ENCODE results near the gene CSNK1A1. TPM values are rescaled to one million over a fixed set of nuclear protein-coding genes. Genes with fewer than 3 reads are reported as not detected.

CSNK1A1 gene
- total and polyA plus RNA-seq, 2 of the 4 experiments (the other 2 are of a cell fraction) = 140 to 419 TPM

DNA sequence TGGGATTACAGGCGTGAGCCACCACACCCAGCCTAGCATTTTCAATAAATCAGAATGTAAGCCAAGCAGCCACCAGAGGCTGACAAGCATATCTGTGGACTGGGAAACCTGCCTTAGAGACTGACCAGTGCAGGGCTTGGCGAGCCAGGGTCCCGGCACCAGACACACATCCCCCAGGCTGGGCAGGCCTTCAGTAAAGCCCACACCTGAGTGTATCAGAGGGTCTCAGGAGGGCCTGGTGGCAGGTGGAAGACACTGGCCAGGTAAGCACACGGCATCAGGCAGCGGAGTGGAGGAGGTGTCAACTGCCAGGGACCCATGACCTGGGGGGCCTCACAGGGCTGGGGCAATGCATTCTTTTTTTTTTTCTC lies 93.9 kb downstream of the CSNK1A1 start:
- no peak overlapping the region for H3K27ac ChIP-seq (ENCODE audit: insufficient read depth, low read length)

More for the DNA sequence above, 93.9 kb downstream of the CSNK1A1 start:
- Histone ChIP-seq H3K27me3 (ENCODE audit: control insufficient read depth, insufficient read depth, low read length) (no peaks in the 10 kb centered on the region), H2AK5ac (ENCODE audit: low read depth, low read length) (0 out of 2 replicates have a peak overlapping the region, but pooled peaks have one; percentile 32), H2BK20ac (ENCODE audit: low read depth, low read length) (no peak overlapping the region), H3K9ac (ENCODE audit: low read depth, low read length) (no peak overlapping the region), H3K4ac (ENCODE audit: low read depth, low read length) (peak overlapping the region; percentile 46), H2BK5ac (ENCODE audit: low read depth, low read length, poor library complexity, severe bottlenecking) (peak overlapping the region; percentile 15), H4K91ac (ENCODE audit: insufficient read depth, low read depth, low read length) (no peak overlapping the region), H3K18ac (ENCODE audit: low read depth, low read length) (no peak overlapping the region), H4K8ac (ENCODE audit: low read depth in 2 of 2, low read length in 2 of 2) (peak overlapping the region in 1 of 2 experiments; percentile 55; a peak in 2 of 4 replicates), H3K23ac (ENCODE audit: low read depth, low read length) (no peak overlapping the region), H3K9me3 (ENCODE audit: control insufficient read depth, insufficient read depth, low read length) (no peaks in the 10 kb centered on the region), H3K14ac (replicated peaks; ENCODE audit: low read depth, low read length) (no peak overlapping the region), H3K9me1 (ENCODE audit: insufficient read depth, low read length) (peaks cover 24% of the 10 kb centered on the region), H4K5ac (ENCODE audit: low read depth, low read length) (0 out of 2 replicates have a peak overlapping the region, but pooled peaks have one; percentile 5), H3K4me3 (ENCODE audit: insufficient read depth, low read depth, low read length) (no peak overlapping the region), H2BK120ac (ENCODE audit: low read depth, low read length) (peak overlapping the region; percentile 88; the same call in 1 of the 2 replicates), H3K36me3 (ENCODE audit: control insufficient read depth, insufficient read depth, low read length) (no peaks in the 10 kb centered on the region), H3K56ac (ENCODE audit: extremely low read depth, insufficient read depth, low read length) (no peak overlapping the region), H3K4me2 (ENCODE audit: low read depth, low read length) (no peak overlapping the region), H2AFZ (replicated peaks; ENCODE audit: low read length, poor library complexity) (no peak overlapping the region), H3K79me1 (ENCODE audit: low read depth in 1 of 2, low read length in 2 of 2) (peaks cover 0 to 14% of the 10 kb centered on the region in 2 experiments; a peak in 2 of 4 replicates), H3K4me1 (ENCODE audit: control insufficient read depth, insufficient read depth, low read length) (peaks cover 24% of the 10 kb centered on the region), H2AK9ac (replicated peaks; ENCODE audit: low read depth, low read length, poor library complexity) (peak overlapping the region; percentile 3), H2BK15ac (ENCODE audit: low read depth, low read length) (0 out of 3 replicates have a peak overlapping the region, but pooled peaks have one; percentile 40), H4K20me1 (ENCODE audit: insufficient read depth, low read length) (no peaks in the 10 kb centered on the region)
- no TSS peak for BruUV-seq (replicated peaks)
- ChIA-PET POLR2A (ENCODE audit: unreplicated experiment) (no interaction called here), CTCF (no interaction called here)
- no peak for DNase-seq
- in situ Hi-C loops (cut with MboI; ENCODE audit: low sequenced_read_pairs) (no loop called here), dilution Hi-C loops (cut with HindIII; ENCODE audit: low sequenced_read_pairs, unreplicated experiment) (no loop called here), intact Hi-C loops (cut with micrococcal nuclease) (no loop called here)
- no peak for TF ChIP-seq MAFK (IDR thresholded peaks at IDR 0.05; ENCODE audit: low read depth, low read length)
- TF ChIP-seq POLR2A (IDR thresholded peaks at IDR 0.05; ENCODE audit: low read depth, low read length) = no peak
- TF ChIP-seq CHD1 (IDR thresholded peaks at IDR 0.05; ENCODE audit: low read depth, low read length) = no peak
- no peak for TF ChIP-seq RFX5 (IDR thresholded peaks at IDR 0.05; ENCODE audit: low read depth, low read length)
- TF ChIP-seq MXI1 (IDR thresholded peaks at IDR 0.05; ENCODE audit: borderline replicate concordance, low read depth, low read length) = no peak
- TF ChIP-seq FOS (IDR thresholded peaks at IDR 0.05; ENCODE audit: low read depth, low read length) = no peak
- no peak for TF ChIP-seq MAZ (IDR thresholded peaks at IDR 0.05; ENCODE audit: borderline replicate concordance, low read depth, low read length)
- TF ChIP-seq USF2 (IDR thresholded peaks at IDR 0.05; ENCODE audit: low read depth, low read length) = no peak
- no peak for TF ChIP-seq NFE2L2 (IDR thresholded peaks at IDR 0.05; ENCODE audit: low read depth, low read length)
- WGBS, 2 experiments (ENCODE audit: extremely low coverage in 2 of 2, insufficient read length in 1 of 2) = 100% methylated on average over 2 of the region's 5 CpGs; no CpG with 5 or more reads in 1 of the 2 experiments
- ATAC-seq (ENCODE audit: low read depth) = no peak
